H9 (cell line): ENCODE results near the gene CACNA1F. TPM values are rescaled to one million over a fixed set of nuclear protein-coding genes. Genes with fewer than 3 reads are reported as not detected.

Source experiments
- DNase-seq: peaks from one replicate; pipeline ENCODE4 v3.0.0-alpha.2; 2017
- H2AFZ ChIP-seq: one replicate; pipeline ENCODE4 v1.6.1; 2013; ENCODE audit warnings: mild to moderate bottlenecking, low read length, control low read depth, moderate library complexity
- H2AK5ac ChIP-seq: 2 replicates; pipeline ENCODE4 v1.6.1; 2013; ENCODE audit warnings: low read length, control low read depth, mixed read lengths; ENCODE audit not compliant: insufficient read length
- H2BK120ac ChIP-seq: one replicate; pipeline ENCODE4 v1.6.1; 2013; ENCODE audit warnings: low read depth, mild to moderate bottlenecking, low read length, control low read depth, inconsistent platforms; ENCODE audit not compliant: poor library complexity, severe bottlenecking
- H2BK12ac ChIP-seq: 2 replicates; pipeline ENCODE4 v1.6.1; 2013; ENCODE audit warnings: low read length, control low read depth, mixed read lengths, low read depth; ENCODE audit not compliant: insufficient read length
- H2BK15ac ChIP-seq: 2 replicates; pipeline ENCODE4 v1.6.1; 2013; ENCODE audit warnings: low read depth, low read length, control low read depth
- H2BK20ac ChIP-seq: one replicate; pipeline ENCODE4 v1.6.1; 2013; ENCODE audit warnings: low read depth, mild to moderate bottlenecking, low read length, control low read depth, inconsistent platforms; ENCODE audit not compliant: poor library complexity, severe bottlenecking
- H2BK5ac ChIP-seq: 2 replicates; pipeline ENCODE4 v1.6.1; 2013; ENCODE audit warnings: low read length, control low read depth, mixed read lengths; ENCODE audit not compliant: insufficient read length
- H3K14ac ChIP-seq: 2 replicates; pipeline ENCODE4 v1.6.1; 2013; ENCODE audit warnings: low read length, control low read depth; ENCODE audit not compliant: insufficient read depth
- H3K18ac ChIP-seq: 2 replicates; pipeline ENCODE4 v1.6.1; 2013; ENCODE audit warnings: low read depth, mild to moderate bottlenecking, mixed read lengths, low read length, control low read depth; ENCODE audit not compliant: insufficient read length
- H3K23ac ChIP-seq: 2 replicates; pipeline ENCODE4 v1.6.1; 2013; ENCODE audit warnings: low read length, control low read depth, mixed read lengths, low read depth; ENCODE audit not compliant: insufficient read length
- H3K23me2 ChIP-seq: 2 replicates; pipeline ENCODE4 v1.6.1; 2013; ENCODE audit warnings: low read depth, mild to moderate bottlenecking, mixed read lengths, low read length, control low read depth; ENCODE audit not compliant: insufficient read length, poor library complexity, severe bottlenecking
- H3K27ac ChIP-seq: 2 replicates; pipeline ENCODE4 v1.5.1; 2013; ENCODE audit warnings: low read length, control low read depth, mixed read lengths, low read depth; ENCODE audit not compliant: insufficient read length
- H3K27me3 ChIP-seq: 2 replicates; pipeline ENCODE4 v1.6.1; 2013; ENCODE audit warnings: low read length, control low read depth, inconsistent platforms; ENCODE audit not compliant: insufficient read depth
- H3K4ac ChIP-seq: 2 replicates; pipeline ENCODE4 v1.6.1; 2013; ENCODE audit warnings: low read depth, mild to moderate bottlenecking, control low read depth, inconsistent platforms, low read length, moderate library complexity
- H3K4me1 ChIP-seq: 2 replicates; pipeline ENCODE4 v1.6.1; 2013; ENCODE audit warnings: low read length, control low read depth, inconsistent platforms; ENCODE audit not compliant: insufficient read depth
- H3K4me2 ChIP-seq: 2 replicates; pipeline ENCODE4 v1.6.1; 2013; ENCODE audit warnings: low read length, control low read depth, mixed read lengths; ENCODE audit not compliant: insufficient read length, insufficient read depth
- H3K56ac ChIP-seq: 2 replicates; pipeline ENCODE4 v1.6.1; 2013; ENCODE audit warnings: low read depth, mild to moderate bottlenecking, mixed read lengths, low read length, control low read depth; ENCODE audit not compliant: insufficient read length
- H3K79me1 ChIP-seq: 2 replicates; pipeline ENCODE4 v1.6.1; 2013; ENCODE audit warnings: low read depth, mild to moderate bottlenecking, moderate library complexity, low read length, control low read depth, inconsistent platforms; ENCODE audit not compliant: insufficient read depth, poor library complexity, severe bottlenecking
- H3K79me2 ChIP-seq: 2 replicates; pipeline ENCODE4 v1.6.1; 2013; ENCODE audit warnings: low read length, control low read depth, inconsistent platforms; ENCODE audit not compliant: insufficient read depth
- H3K9ac ChIP-seq: 2 replicates; pipeline ENCODE4 v1.6.1; 2013; ENCODE audit warnings: low read length, control low read depth, mixed read lengths; ENCODE audit not compliant: insufficient read length; ENCODE audit errors: extremely low read depth
- H3K9me3 ChIP-seq: one replicate; pipeline ENCODE4 v1.6.1; 2013; ENCODE audit warnings: low read depth, low read length, inconsistent platforms; ENCODE audit not compliant: control insufficient read depth
- H3T11ph ChIP-seq: one replicate; pipeline ENCODE4 v1.6.1; 2013; ENCODE audit warnings: mild to moderate bottlenecking, low read length, control low read depth, inconsistent platforms
- H4K20me1 ChIP-seq: one replicate; pipeline ENCODE4 v1.6.1; 2013; ENCODE audit not compliant: control insufficient read depth, insufficient read length, insufficient read depth
- H4K5ac ChIP-seq: 2 replicates; pipeline ENCODE4 v1.6.1; 2013; ENCODE audit warnings: low read depth, mild to moderate bottlenecking, mixed read lengths, low read length, control low read depth; ENCODE audit not compliant: insufficient read length
- H4K8ac ChIP-seq: replicated peaks from 2 replicates; pipeline ENCODE4 v1.6.1; 2013; ENCODE audit warnings: low read length, control low read depth, mixed read lengths, low read depth; ENCODE audit not compliant: insufficient read length
- H4K91ac ChIP-seq: 2 replicates; pipeline ENCODE4 v1.6.1; 2013; ENCODE audit warnings: low read depth, mild to moderate bottlenecking, moderate library complexity, mixed read lengths, low read length, control low read depth; ENCODE audit not compliant: insufficient read length
- H3K27ac Mint-ChIP-seq, 3 experiments: 2 replicates in 2 of 3; 3 replicates in 1 of 3; pipeline ENCODE4 v1.8.0; 2020 to 2021; ENCODE audit warnings: mixed read lengths in 3 of 3, mild to moderate bottlenecking in 1 of 3, moderate library complexity in 1 of 3
- H3K27me3 Mint-ChIP-seq: 2 replicates; pipeline ENCODE4 v1.8.0; 2021; ENCODE audit warnings: low read depth, mild to moderate bottlenecking, moderate library complexity, mixed read lengths
- H3K36me3 Mint-ChIP-seq, 3 experiments: 2 replicates in 2 of 3; 3 replicates in 1 of 3; pipeline ENCODE4 v1.8.0; 2020 to 2021; ENCODE audit warnings: low read depth in 3 of 3, mixed read lengths in 3 of 3; ENCODE audit not compliant: insufficient read depth in 1 of 3
- H3K4me1 Mint-ChIP-seq, 2 experiments: 2 replicates each; pipeline ENCODE4 v1.8.0; 2020; ENCODE audit warnings: mixed read lengths in 2 of 2
- H3K4me3 Mint-ChIP-seq, 2 experiments: 2 replicates in 1 of 2; 3 replicates in 1 of 2; pipeline ENCODE4 v1.8.0; 2020 to 2021; ENCODE audit warnings: mild to moderate bottlenecking in 2 of 2, mixed read lengths in 2 of 2, moderate library complexity in 1 of 2
- H3K9me3 Mint-ChIP-seq, 2 experiments: 2 replicates in 1 of 2; 3 replicates in 1 of 2; pipeline ENCODE4 v1.8.0; 2020; ENCODE audit warnings: mild to moderate bottlenecking in 2 of 2, mixed read lengths in 2 of 2, moderate library complexity in 1 of 2
- CTCF ChIP-seq: fragments of 200-600 bp; sonication (generic); conservative IDR thresholded peaks from 3 replicates; pipeline ENCODE4 v1.8.0; 2021; ENCODE audit warnings: antibody characterized with exemption, mild to moderate bottlenecking
- WGBS: extraction: QIAGEN DNeasy Blood & Tissue Kit; methylation state at CpG from one replicate; pipeline ENCODE4 v1.1.7; 2013; ENCODE audit warnings: missing lambda C conversion rate, low lambda C conversion rate, mixed read lengths; ENCODE audit not compliant: insufficient read length; ENCODE audit errors: extremely low coverage; 5-methylcytosine and 5-hydroxymethylcytosine counted together
- total RNA-seq: library from RNA; stranded (reverse); gene quantifications from 2 replicates; pipeline ENCODE4 v1.2.1, GENCODE V29; 2021

CACNA1F gene
- total RNA-seq, 1 experiment from 2014 or later: 1.4 TPM

GRCh38 chrX:49205443-49205842, 27.7 kb downstream of the CACNA1F start:
- Histone ChIP-seq H4K20me1 (no peaks in the 10 kb centered on the region), H3K4me1 (no peaks in the 10 kb centered on the region), H3K9me3 (peaks cover 17% of the 10 kb centered on the region), H4K5ac (no peak overlapping the region), H3K56ac (no peak overlapping the region), H3K23me2 (no peaks in the 10 kb centered on the region), H2AFZ (no peak overlapping the region), H3K79me1 (no peaks in the 10 kb centered on the region), H2BK12ac (no peak overlapping the region), H3K4ac (no peak overlapping the region), H3K27me3 (no peaks in the 10 kb centered on the region), H3T11ph (no peak overlapping the region), H4K91ac (no peak overlapping the region), H3K9ac (no peak overlapping the region), H3K18ac (no peak overlapping the region), H2BK120ac (no peak overlapping the region), H2BK15ac (no peak overlapping the region), H4K8ac (no peak overlapping the region), H3K4me2 (no peak overlapping the region), H2BK20ac (no peak overlapping the region), H3K79me2 (no peaks in the 10 kb centered on the region), H3K14ac (no peak overlapping the region; the same call in 1 of the 2 replicates), H2BK5ac (no peak overlapping the region), H3K23ac (no peak overlapping the region), H3K27ac (no peak overlapping the region), H2AK5ac (no peak overlapping the region)
- Mint-ChIP-seq H3K4me3 (no peak overlapping the region), H3K4me1 (peaks cover 3 to 21% of the 10 kb centered on the region in 2 experiments; a peak in 3 of 4 replicates), H3K27me3 (peaks cover 2% of the 10 kb centered on the region), H3K36me3 (peaks cover 0 to 6% (median 0%) of the 10 kb centered on the region in 3 experiments; a peak in 2 of 7 replicates), H3K27ac (no peak overlapping the region), H3K9me3 (peaks cover 57 to 79% of the 10 kb centered on the region in 2 experiments)
- TF ChIP-seq CTCF: no peak
- no CpG with 5 or more reads among the region's 13 CpGs for WGBS
- DNase-seq: no peak
